NCI-H1417 treated with DMSO at 0.1 percent for 48 hours (cell line): ENCODE measurements around the gene SCTR.

ENCODE experiments used
- DNase-seq: peaks from one replicate; lab custom pipeline; 2025; lab: John Stamatoyannopoulos, UW

SCTR gene

DNA sequence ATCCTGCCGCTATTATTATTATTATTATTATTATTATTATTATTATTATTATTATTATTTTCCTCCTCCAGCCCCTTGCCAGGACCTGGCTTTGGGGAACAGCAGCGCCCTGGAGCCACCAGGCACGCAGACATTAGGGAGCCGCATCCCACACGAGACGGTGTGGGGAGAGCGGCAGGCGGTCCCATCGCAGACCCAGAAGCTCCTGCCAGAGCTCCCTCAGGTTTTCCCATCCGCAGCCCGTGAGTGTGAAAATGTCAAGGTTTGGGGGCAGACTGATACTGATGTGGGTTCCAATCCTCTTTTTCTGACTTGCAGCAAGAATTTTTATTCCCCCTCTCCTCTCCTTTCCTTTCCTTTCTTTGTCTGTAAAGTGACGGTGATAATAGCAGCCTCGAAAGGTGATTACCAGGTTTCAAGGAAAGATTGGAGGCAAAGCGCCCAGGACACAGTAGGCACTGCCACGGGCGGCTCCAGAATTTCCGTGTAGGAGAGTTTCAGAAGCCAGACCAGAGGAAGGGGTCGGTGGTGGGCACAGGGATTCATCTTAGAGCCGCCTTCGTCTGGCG, 816 bp downstream of the SCTR start:
- no peak for DNase-seq

DNA sequence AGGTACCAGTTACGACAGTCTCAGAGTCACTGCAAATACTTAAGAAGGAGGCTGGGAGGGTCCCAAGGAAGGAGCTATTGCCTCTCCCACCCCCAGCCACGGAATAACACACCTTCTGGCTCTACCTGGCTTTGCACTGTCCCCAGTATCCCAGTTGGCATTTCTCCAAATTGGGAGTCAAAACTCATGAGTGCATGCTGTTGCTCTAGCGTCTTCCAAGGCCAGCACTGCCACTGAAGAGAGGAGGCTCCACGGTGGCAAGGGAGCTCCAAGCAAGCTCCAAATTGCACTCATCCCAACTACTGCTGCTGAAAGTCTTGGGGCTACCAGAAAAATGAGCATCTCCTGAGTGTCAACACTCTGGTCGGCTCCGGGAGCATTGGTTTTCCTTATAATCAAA, 1.6 kb downstream of the SCTR start:
- DNase-seq: no peak

DNA sequence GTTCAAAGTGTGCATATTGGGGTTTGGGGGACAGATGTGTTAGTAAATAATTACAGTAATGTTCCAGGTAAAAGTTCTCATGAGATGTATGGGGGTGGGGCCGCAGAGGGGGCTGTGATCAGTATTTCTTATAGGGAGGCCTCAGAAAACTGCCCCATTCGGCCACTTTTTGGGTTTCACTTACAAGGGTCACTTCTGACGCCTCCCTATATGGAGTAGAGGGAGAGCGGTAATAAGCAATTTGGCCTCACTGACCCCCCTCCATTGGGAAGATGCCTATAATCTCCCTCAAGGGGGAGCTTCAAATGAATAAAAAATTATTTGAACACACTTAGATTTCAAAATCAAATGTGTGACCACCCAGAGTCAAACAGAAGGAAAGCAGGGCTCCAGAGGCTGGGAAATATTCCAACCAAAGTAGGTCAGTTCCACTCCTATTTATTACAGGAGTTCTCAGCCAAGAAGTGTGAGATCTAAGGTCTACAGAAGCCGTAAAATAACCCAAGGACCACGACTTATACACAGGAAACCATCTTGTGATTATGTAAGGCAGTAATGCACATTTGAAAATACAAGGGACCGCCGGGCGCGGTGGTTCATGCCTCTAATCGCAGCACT, 2.7 kb downstream of the SCTR start:
- no peak for DNase-seq

DNA sequence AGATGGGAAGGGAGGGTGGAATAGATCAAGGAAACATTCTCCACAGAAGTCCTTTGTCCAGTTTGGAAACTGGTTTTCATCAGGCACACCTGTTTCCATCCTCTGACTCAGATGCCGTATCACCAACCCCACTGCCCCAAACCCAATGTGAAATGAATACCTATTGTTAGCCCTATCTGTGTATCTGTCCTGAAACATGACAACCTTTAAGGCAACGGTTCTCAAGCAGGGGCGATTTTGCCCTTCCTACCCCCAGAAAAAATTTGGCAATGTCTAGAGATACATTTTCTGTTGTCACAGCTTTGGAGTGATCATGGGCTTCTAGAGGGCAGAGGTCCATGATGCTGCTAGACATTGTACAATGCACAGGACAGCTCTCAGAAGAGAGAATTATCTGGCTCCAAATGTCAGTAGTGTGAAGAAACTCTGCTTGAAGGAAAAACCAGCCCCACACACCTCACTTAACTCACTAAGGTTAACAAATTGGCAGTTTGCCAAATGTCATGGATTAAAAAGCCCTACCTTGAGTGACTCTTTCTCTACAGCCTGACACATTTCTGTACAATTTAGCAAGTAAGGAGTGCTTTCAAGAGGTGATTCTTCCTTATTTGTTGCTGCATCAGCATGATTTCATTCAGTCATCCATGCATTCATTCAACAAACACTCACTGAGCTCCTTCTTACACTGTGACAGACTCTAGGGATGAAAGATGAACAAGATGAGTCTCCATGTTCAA, 3.4 kb downstream of the SCTR start:
- no peak for DNase-seq

DNA sequence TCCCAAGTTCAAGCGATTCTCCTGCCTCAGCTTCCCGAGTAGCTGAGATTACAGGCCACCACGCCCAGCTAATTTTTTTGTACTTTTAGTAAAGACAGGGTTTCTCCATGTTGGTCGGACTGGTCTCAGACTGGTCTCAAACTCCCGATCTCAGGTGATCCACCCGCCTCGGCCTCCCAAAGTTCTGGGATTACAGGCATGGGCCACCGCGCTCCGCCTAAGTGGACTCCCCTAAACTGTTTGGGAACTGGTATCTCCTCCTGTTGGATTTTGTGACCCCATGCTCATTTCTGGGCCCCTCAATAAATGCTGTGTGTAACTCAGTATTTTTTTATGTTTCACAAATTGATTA, 5.2 kb downstream of the SCTR start:
- no peak for DNase-seq

DNA sequence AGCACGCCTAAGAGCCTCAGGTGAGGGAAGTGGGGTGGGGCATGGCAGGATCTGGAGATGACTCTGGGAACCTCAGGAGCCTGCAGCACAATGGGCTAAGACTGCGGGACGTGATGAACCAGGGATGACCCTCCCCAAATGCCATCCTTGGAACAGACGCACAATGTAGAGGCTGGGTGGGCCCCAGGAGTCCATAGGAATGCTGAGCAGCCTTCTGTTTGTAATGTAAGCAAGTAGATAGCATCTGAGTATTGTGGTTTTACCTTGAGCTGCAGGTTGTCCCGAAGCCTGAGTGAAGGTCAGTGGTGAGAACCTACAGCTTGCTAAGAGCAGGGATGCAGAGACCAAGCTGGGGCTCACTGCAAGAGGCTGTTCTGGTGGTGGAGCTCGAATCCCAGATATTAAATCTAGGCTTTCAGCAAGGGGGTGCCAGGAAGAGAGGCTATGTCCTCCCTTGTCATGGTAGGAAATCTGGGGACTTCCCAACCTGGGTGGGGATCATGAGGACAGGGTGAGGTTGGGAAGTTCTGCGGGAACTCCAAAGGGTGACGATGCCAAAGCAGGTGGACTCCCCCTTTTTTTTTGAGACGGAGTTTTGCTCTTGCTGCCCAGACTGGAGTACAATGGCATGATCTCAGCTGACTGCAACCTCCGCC, 5.8 kb downstream of the SCTR start:
- DNase-seq: no peak

DNA sequence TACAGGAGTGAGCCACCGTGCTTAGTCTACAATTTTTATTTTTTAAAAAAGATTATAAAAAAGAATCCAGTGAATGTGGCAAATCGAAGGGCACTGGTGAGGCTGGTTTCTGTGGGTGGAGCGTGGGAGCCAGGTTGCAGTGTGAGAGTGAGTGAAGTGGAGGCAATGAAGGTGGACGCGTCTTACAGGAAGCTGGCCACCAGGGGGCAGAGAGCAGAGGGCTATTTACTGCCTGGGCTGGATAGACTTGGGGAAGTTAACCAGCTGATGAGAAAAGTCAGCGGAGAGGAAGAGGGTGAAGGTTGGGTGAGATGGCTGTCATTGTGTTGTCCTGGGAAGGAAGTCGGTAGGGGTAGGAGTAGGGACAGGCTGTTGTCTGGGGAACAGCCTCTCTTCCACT, 6.8 kb downstream of the SCTR start:
- no peak for DNase-seq

DNA sequence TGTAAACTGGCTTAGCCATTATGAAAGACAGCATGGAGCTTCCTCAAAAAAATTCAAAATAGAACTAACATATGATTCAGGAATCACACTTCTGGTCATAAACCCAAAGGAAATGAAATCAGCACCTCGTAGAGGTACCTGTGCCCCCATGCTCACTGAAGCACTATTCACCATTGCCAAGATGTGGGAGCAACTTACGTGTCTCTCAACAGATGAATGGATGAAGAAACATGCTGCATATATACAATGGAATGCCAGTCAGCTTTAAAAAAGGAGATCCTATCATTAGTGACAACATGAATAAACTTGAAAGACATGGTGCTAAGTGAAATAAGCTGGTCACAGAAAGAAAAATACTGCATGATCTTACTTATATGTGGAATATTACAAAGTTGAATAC, 8.2 kb downstream of the SCTR start:
- no peak for DNase-seq

DNA sequence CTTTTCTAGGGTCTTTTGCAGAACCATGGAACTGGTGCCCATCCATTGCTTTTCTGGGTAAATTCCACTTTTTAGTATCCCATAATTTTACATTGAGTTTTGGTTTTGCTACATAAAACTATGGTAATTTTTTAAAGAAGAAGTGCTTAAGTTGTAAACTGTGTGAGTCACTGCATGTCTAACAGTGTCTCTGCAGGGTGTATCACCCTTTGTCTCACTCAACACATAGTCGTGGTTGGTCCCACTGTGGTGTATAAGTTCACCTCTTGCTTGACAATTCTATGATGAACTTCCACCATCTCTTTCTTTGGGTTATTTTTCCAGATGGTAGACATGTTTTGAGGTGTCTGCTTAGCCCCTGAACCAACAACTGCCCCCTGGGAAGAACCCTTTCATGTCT, 10.5 kb downstream of the SCTR start:
- DNase-seq: no peak

DNA sequence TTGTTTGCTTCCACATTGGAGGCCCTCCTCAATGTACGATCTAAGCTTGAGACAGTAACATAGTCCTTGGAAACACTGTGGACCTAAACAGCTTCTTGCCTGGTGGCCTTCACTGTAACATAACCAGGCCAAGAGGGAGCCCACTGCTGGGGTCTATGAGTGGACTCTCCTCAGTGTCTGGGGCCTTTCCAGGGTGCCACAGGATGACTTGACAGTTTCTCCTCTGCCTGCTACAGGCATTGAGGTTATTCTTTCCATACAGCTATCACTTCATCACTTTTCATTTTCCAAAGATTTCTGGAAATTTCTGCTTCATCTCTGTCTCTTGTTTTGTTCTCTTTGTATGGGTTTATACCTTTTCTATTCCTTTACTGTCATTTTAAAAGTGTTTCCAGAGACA, 11.3 kb downstream of the SCTR start:
- no peak for DNase-seq

DNA sequence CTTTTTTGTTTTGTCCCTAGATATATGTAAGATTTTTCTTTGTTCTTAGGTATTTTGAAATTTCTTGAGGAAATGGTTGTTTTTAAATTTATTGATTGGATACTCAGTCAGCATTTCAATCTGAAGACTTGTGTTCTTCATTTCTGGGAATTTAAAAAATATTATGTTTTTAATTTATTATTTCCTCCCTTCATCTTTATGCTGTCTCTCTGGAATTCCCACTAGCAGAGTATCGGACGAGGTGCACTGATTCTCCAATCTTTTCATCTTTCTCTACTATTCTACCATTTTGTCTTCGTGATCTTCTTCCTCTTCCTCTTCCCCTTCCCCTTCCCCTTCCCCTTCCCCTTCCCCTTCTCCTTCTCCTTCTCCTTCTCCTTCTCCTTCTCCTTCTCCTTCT, 12.3 kb downstream of the SCTR start:
- no peak for DNase-seq

DNA sequence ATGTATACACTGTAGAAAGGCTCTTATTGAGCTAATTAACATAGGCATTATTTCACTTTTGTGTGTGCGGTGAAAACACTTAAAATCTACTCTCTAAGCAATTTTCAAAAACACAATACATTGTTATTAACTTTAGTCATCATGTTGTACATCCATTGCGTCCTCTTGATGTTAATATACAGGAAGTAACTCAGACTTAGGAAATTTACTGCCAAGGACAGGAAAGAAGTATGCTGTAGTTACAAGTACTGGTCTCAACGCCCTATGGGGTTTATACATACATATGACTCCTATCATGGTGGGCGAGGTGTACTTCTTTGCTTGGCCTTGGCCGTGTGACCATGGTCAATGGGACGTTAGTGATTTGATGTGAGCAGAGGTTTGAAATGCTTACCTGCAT, 15.5 kb downstream of the SCTR start:
- no peak for DNase-seq

DNA sequence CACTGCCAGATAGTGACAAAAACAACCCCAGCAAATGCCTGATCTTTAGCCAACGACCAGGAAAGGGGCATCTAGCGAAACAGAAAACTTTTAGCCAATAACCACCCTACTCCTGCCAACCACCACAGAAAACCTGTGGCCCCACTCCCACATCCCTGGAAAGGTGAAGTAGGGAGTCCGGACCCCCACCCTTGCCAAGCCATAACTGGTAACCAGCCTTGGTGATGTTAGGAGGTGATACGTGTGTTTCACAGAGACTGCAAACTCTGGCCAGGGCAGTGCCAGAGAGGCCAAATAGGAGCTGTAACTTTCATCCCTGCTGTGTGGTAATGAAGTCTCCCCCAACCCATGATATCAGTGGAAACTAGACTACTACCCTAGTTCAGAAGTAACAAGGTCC, 27.6 kb downstream of the SCTR start:
- no peak for DNase-seq

DNA sequence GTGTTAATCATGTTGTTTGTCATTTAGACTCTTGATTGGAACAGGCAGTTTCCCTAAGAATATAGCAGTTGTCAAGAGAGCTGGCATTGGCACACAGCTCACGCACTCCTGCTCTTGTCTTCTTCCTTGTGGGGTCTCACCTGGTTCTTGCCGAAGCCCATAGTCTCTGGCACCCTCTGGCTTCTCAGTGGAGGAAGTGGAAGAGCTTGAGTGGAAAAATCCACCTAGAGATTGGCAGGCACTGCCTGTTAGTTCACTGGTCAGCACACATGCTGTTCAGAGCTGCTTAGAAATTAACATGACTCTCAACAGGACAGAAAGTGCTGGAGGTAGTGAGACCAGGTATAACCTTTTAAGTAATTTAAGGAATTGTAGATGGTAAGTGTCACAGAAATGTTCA, 28.3 kb downstream of the SCTR start:
- DNase-seq: no peak

DNA sequence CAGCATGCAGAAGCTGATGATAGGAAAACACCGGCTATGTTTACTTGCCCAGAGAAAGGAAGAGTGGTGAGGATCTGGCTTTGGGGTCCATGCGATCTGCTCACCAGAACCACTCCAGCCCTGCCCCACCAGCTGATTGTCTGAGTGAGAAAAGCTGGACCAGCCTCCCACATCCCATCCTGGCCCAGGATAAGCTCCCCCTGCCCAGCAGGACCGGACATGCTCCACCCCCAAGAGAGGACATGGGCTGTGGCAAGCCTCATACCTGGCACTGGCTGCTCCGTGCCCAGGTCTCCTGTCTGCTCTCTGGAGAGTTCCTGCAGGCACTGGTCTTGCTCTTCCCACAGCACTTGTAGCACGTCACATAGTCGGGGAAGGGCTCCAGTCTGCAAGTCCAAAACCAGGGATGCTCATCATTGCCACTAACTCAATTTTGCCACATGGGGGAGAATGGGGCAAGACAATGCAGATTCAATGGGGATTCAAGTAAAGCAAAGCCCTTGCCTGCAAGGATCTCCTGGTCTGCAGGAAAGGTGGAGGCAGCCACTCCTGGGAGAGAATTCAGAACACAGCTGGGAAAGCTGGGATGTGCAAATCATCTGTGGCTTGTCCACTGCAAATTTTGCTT, 30.0 kb downstream of the SCTR start:
- DNase-seq: no peak

DNA sequence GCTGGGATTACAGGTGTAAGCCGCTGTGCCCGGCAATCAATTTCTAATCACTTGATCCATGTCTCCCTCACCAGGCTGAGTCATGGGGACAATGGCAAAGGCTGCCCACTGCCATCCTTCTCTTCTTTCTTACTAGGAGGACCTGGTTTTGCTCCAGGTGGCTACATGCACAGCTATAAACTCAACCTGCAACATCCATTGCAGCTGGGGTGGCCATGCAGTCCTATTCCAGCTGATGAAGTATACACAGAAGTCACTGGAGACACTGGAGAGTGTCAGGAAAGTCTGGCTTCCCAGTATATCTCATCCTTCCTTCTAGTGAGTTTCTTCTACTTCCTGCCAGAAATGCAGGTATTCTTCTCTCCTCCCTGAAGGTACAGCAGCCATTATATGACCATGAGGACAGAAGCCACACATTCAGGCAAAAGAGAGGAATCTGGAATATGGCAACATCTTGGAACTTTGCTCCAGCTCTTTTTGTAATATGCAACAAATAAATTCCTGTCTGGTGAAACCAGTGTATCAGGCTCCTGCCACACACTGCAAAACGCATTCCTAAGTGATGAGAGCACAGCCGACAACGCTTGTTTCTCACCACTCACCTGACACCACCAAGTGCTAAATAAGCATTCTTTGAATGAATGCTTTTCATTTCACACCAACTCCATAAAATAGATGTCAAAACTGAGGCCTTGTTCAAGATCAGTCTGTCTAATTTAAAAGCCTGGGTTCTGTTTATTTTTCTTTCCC, 32.3 kb downstream of the SCTR start:
- DNase-seq: no peak

DNA sequence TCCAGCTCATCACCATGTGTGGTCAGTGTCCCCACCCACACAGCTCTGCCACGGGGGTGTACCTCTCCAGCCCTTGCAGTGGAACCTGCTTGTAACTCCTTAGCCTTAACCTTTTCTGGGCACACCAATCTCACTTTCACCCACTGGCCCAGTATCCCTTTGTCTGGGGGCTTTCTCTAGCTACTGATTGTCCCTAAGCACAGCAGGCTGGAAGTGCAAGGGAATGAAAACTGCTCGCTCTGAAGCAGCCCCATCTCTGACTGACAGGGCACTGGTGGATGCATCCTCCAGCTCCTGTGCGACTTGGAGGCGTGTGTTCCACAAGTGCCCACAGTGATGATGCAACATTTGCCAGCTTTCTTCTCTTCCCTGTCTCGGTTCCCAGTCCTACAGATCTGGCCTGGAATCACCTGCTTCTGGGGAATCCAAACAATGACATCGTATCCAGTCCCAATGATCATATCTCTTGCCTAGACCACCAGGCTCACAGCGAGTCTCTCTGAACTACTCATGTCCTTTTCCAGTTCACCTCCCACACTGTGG, 33.6 kb downstream of the SCTR start:
- no peak for DNase-seq

DNA sequence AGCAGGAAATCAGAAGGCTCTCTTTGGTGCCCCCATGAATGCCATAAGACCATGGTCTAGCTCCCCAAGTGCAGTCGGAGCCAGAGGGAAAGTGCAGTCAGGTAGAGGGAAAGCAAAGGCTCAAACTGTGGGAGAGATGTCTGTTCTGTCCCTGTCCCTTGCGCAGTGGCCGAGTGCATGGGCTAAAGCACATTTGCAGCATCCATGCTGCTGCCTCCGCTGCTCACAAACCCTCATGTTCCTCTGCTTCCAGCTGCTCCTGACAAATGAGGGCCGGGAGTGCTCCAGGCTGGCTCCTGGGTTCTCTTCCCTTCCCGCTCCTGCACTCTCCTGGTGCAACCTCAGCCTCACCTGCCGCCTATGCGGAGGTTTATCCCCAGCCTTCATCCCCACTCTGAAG, 34.2 kb downstream of the SCTR start:
- DNase-seq: no peak

DNA sequence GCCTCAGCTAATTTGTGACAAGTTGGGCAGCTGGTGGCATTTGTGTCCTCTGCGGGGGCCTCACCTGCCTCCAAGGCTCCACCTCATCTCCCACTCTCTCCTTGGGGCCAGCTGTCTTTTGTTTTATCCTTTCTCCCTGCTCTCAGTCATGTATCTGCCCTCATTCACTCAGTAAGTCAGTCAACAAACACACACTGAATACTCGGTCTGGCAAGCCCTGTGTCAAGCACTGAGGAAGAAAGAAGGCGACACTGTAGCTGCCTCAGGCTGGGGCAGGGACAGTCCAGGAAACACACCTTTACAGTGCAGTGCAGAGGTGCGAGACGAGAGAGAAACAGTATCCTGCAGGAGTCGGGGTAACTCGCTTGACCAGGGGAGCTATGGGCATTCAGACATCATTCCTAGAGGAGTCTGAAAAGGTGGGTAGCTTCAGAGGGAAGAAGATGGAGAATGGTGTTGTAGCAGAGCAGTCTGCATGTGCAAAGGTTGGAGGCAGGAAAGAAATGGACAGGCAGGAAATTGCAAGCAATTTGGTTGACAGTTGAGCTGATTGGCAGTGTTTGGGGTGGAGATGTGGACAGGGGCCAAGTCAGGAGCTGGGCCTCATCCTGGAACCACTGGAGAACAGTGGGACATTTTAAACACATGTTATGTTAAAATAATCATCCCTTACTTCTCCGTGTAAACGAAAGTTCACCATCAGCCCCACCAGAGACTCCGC, 34.9 kb downstream of the SCTR start:
- DNase-seq: no peak

DNA sequence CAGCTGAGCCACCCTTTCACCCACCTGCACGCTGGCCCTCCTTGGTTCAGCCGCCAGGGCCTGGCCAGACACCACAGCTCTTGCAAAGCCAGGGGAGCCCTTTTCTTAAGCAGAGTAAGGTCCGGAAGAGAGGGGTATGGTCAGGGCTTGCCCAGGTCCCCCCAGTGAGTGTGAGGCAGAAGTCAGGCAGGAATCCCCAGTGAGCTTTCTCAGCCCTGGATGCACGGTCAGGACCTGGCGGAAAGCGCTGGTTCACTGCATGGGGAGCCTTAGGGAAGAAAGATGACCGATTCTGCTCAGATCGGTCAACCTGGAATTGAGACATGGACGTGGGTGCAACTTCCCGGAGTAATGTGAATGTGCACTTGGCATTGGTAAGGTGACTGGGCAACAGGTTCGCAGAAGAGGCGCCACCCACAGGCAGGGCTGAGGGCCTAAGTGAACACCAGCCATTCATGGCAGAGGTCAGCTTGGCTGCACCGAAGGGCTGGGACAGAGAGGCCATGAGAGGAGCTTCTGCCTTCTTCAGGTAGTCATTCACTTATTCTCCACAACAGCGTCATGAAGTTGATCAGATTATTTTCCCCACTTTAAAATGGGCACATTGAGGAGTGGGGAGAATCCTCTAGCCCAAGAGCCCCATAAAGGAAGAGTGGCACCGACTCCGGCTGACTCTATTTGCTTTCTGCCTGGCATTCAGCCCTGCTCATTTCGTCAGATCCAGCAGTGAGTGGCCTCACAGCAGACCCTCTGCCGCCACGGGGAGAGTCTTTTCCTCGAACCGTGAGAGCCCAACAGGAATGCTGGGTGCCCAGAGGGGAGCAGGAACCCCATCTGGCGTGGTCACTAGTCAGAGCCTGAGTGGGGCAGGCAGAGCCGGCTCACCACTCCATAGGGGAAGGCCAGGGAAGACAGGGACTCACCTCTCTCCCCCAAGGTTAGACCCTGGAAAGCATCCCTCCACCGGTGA, 35.8 kb downstream of the SCTR start:
- DNase-seq: no peak
